Stimulated activated naive CD8-positive, alpha-beta T cell treated with anti-CD3 and anti-CD28 coated beads, Interleukin-15, amount 100 ng/mL, for 72 hours (primary cell): ENCODE data around the gene OPCML.

Experiments
- ATAC-seq: fragments of 150-1000 bp; cut with Tn5 transposase; 2 replicates; pipeline ENCODE4 v1.10.0; 2021; ENCODE audit warnings: mild to moderate bottlenecking, moderate library complexity
- DNase-seq, 2 donors: peaks; one replicate each; pipeline ENCODE4 v3.0.0; 2021 to 2022
- H3K27ac Mint-ChIP-seq, 2 donors: one replicate each; pipeline ENCODE4 v1.8.0; 2022; ENCODE audit warnings: mild to moderate bottlenecking in 2 of 2, mixed read lengths in 2 of 2, moderate library complexity in 2 of 2
- H3K27me3 Mint-ChIP-seq: one replicate; pipeline ENCODE4 v1.8.0; 2022; ENCODE audit warnings: mixed read lengths
- H3K4me1 Mint-ChIP-seq: one replicate; pipeline ENCODE4 v1.8.0; 2022; ENCODE audit warnings: mild to moderate bottlenecking, mixed read lengths
- H3K4me3 Mint-ChIP-seq, 2 donors: one replicate each; pipeline ENCODE4 v1.8.0; 2022; ENCODE audit warnings: mild to moderate bottlenecking in 2 of 2, mixed read lengths in 2 of 2, moderate library complexity in 1 of 2
- H3K9me3 Mint-ChIP-seq, 2 donors: one replicate each; pipeline ENCODE4 v1.8.0; 2022; ENCODE audit warnings: mixed read lengths in 2 of 2

The OPCML gene

GRCh38 chr11:133414506-133414905 is 117.8 kb downstream of the OPCML start:
- Mint-ChIP-seq H3K27ac (no peak overlapping the region), H3K9me3 (peaks cover 7 to 8% of the 10 kb centered on the region in 2 donors), H3K4me1 (no peaks in the 10 kb centered on the region), H3K27me3 (no peaks in the 10 kb centered on the region), H3K4me3 (no peak overlapping the region)
- ATAC-seq (no peak), DNase-seq (no peak)

GRCh38 chr11:133413703-133414102 is 118.6 kb downstream of the OPCML start:
- DNase-seq: no peak
- Mint-ChIP-seq H3K9me3 (peaks cover under 1 to 3% of the 10 kb centered on the region in 2 donors), H3K27me3 (no peaks in the 10 kb centered on the region), H3K4me1 (no peaks in the 10 kb centered on the region), H3K4me3 (no peak overlapping the region), H3K27ac (no peak overlapping the region)
- no peak for ATAC-seq

- no peaks in the 10 kb centered on the region for H3K27me3 Mint-ChIP-seq
- H3K9me3 Mint-ChIP-seq: peaks cover 0 to 2% of the 10 kb centered on the region in 2 donors
- no peaks in the 10 kb centered on the region for H3K4me1 Mint-ChIP-seq
- ATAC-seq: no peak
- no peak overlapping the region for H3K4me3 Mint-ChIP-seq
- DNase-seq: no peak
- H3K27ac Mint-ChIP-seq: no peak overlapping the region
Measured at GRCh38 chr11:133409799-133410198, 122.5 kb downstream of the OPCML start.

GRCh38 chr11:133408936-133409335 is 123.4 kb downstream of the OPCML start:
- Mint-ChIP-seq H3K9me3 (no peaks in the 10 kb centered on the region), H3K4me3 (no peak overlapping the region), H3K27me3 (no peaks in the 10 kb centered on the region), H3K4me1 (no peaks in the 10 kb centered on the region), H3K27ac (no peak overlapping the region)
- ATAC-seq (no peak), DNase-seq (no peak)

- no peaks in the 10 kb centered on the region for H3K4me1 Mint-ChIP-seq
- DNase-seq (no peak), ATAC-seq (no peak)
- H3K4me3 Mint-ChIP-seq: no peak overlapping the region
- no peaks in the 10 kb centered on the region for H3K27me3 Mint-ChIP-seq
- H3K9me3 Mint-ChIP-seq: no peaks in the 10 kb centered on the region
- no peak overlapping the region for H3K27ac Mint-ChIP-seq
Measured at GRCh38 chr11:133408402-133408801, 123.9 kb downstream of the OPCML start.

- no peaks in the 10 kb centered on the region for H3K9me3 Mint-ChIP-seq
- no peak overlapping the region for H3K27ac Mint-ChIP-seq
- no peak for ATAC-seq
- no peak for DNase-seq
- no peak overlapping the region for H3K4me3 Mint-ChIP-seq
- H3K27me3 Mint-ChIP-seq: no peaks in the 10 kb centered on the region
- H3K4me1 Mint-ChIP-seq: no peaks in the 10 kb centered on the region
Measured at GRCh38 chr11:133406489-133406888, 125.8 kb downstream of the OPCML start.

GRCh38 chr11:133403900-133404299 is 128.4 kb downstream of the OPCML start:
- Mint-ChIP-seq H3K4me3 (no peak overlapping the region), H3K27me3 (no peaks in the 10 kb centered on the region), H3K27ac (no peak overlapping the region), H3K4me1 (no peaks in the 10 kb centered on the region), H3K9me3 (no peaks in the 10 kb centered on the region)
- ATAC-seq (no peak), DNase-seq (no peak)

- H3K4me1 Mint-ChIP-seq: no peaks in the 10 kb centered on the region
- H3K9me3 Mint-ChIP-seq: no peaks in the 10 kb centered on the region
- ATAC-seq (no peak), DNase-seq (no peak)
- H3K4me3 Mint-ChIP-seq: no peak overlapping the region
- H3K27me3 Mint-ChIP-seq: no peaks in the 10 kb centered on the region
- no peak overlapping the region for H3K27ac Mint-ChIP-seq
Measured at GRCh38 chr11:133402551-133402950, 129.8 kb downstream of the OPCML start.

- ATAC-seq (no peak), DNase-seq (no peak)
- Mint-ChIP-seq H3K4me1 (no peaks in the 10 kb centered on the region), H3K4me3 (no peak overlapping the region), H3K27me3 (no peaks in the 10 kb centered on the region), H3K27ac (no peak overlapping the region), H3K9me3 (no peaks in the 10 kb centered on the region)
Measured at GRCh38 chr11:133399855-133400625, 132.3 kb downstream of the OPCML start.

- Mint-ChIP-seq H3K27me3 (no peaks in the 10 kb centered on the region), H3K4me1 (no peaks in the 10 kb centered on the region), H3K4me3 (no peak overlapping the region), H3K27ac (no peak overlapping the region), H3K9me3 (peaks cover 0 to 3% of the 10 kb centered on the region in 2 donors)
- DNase-seq: no peak
- no peak for ATAC-seq
Measured at GRCh38 chr11:133399294-133399693, 133.0 kb downstream of the OPCML start.

- Mint-ChIP-seq H3K27ac (peak overlapping the region in 1 of 2 donors; percentile 16), H3K4me1 (no peaks in the 10 kb centered on the region), H3K4me3 (no peak overlapping the region), H3K9me3 (peaks cover 0 to 3% of the 10 kb centered on the region in 2 donors), H3K27me3 (peaks cover 7% of the 10 kb centered on the region)
- no peak for DNase-seq
- no peak for ATAC-seq
Measured at GRCh38 chr11:133390803-133391202, 141.5 kb downstream of the OPCML start.

- peaks cover 7% of the 10 kb centered on the region for H3K27me3 Mint-ChIP-seq
- ATAC-seq (no peak), DNase-seq (no peak)
- no peaks in the 10 kb centered on the region for H3K9me3 Mint-ChIP-seq
- H3K27ac Mint-ChIP-seq: no peak overlapping the region
- no peak overlapping the region for H3K4me3 Mint-ChIP-seq
- no peaks in the 10 kb centered on the region for H3K4me1 Mint-ChIP-seq
Measured at GRCh38 chr11:133388975-133389568, 143.2 kb downstream of the OPCML start.

- no peaks in the 10 kb centered on the region for H3K4me1 Mint-ChIP-seq
Measured at GRCh38 chr11:133388260-133388659, 144.0 kb downstream of the OPCML start.

GRCh38 chr11:133386852-133387251 is 145.4 kb downstream of the OPCML start:
- DNase-seq (no peak), ATAC-seq (no peak)
- no peak overlapping the region for H3K27ac Mint-ChIP-seq
- peaks cover 7% of the 10 kb centered on the region for H3K27me3 Mint-ChIP-seq
- H3K4me3 Mint-ChIP-seq: no peak overlapping the region
- no peaks in the 10 kb centered on the region for H3K9me3 Mint-ChIP-seq
- no peaks in the 10 kb centered on the region for H3K4me1 Mint-ChIP-seq

More at GRCh38 chr11:133388260-133388659, 144.0 kb downstream of the OPCML start:
- DNase-seq: no peak
- Mint-ChIP-seq H3K4me3 (no peak overlapping the region), H3K9me3 (no peaks in the 10 kb centered on the region), H3K27me3 (peaks cover 7% of the 10 kb centered on the region), H3K27ac (no peak overlapping the region)
- ATAC-seq: no peak

- Mint-ChIP-seq H3K27ac (no peak overlapping the region), H3K27me3 (peaks cover 7% of the 10 kb centered on the region), H3K4me3 (no peak overlapping the region), H3K9me3 (no peaks in the 10 kb centered on the region), H3K4me1 (no peaks in the 10 kb centered on the region)
- no peak for ATAC-seq
- no peak for DNase-seq
Measured at GRCh38 chr11:133386262-133386661, 146.0 kb downstream of the OPCML start.

GRCh38 chr11:133385781-133386180 is 146.5 kb downstream of the OPCML start:
- no peak overlapping the region for H3K27ac Mint-ChIP-seq
- ATAC-seq: no peak
- DNase-seq: no peak
- no peaks in the 10 kb centered on the region for H3K9me3 Mint-ChIP-seq
- H3K4me3 Mint-ChIP-seq: no peak overlapping the region
- H3K27me3 Mint-ChIP-seq: peaks cover 7% of the 10 kb centered on the region
- H3K4me1 Mint-ChIP-seq: no peaks in the 10 kb centered on the region
